GM12878 (cell line): ENCODE results near the gene REEP1.

Experiments used
- CEBPB ChIP-seq, 2 experiments: fragments of 150-350 bp in 1 of 2; IDR thresholded peaks; 2 replicates each; pipeline ENCODE4 v1.6.1; 2012 to 2014; ENCODE audit warnings: low read depth in 2 of 2, low read length in 2 of 2, borderline replicate concordance in 1 of 2, inconsistent platforms in 1 of 2
- JUND ChIP-seq: IDR thresholded peaks from 2 replicates; pipeline ENCODE4 v1.6.1; 2012; ENCODE audit warnings: low read depth, mild to moderate bottlenecking, low read length, improper control_type of control experiment, moderate library complexity
- POLR2A ChIP-seq: IDR thresholded peaks from 2 replicates; pipeline ENCODE4 v1.6.1; 2011; ENCODE audit warnings: low read depth, mild to moderate bottlenecking, low read length
- RCOR1 ChIP-seq: conservative IDR thresholded peaks from 2 replicates; pipeline ENCODE4 v1.6.1; 2012; ENCODE audit warnings: low read depth, low read length, improper control_type of control experiment
- SMC3 ChIP-seq: IDR thresholded peaks from 2 replicates; pipeline ENCODE4 v1.6.1; 2011; ENCODE audit warnings: low read length, improper control_type of control experiment, borderline replicate concordance
- WRNIP1 ChIP-seq: IDR thresholded peaks from 2 replicates; pipeline ENCODE4 v1.6.1; 2011; ENCODE audit warnings: low read depth, low read length, improper control_type of control experiment, borderline replicate concordance
- ZNF217 ChIP-seq: fragments of 450-650 bp; IDR thresholded peaks from 2 replicates; pipeline ENCODE4 v1.6.1; 2017; ENCODE audit warnings: antibody characterized with exemption, mild to moderate bottlenecking
- ZNF384 ChIP-seq: IDR thresholded peaks from 2 replicates; pipeline ENCODE4 v1.6.1; 2012; ENCODE audit warnings: low read depth, mild to moderate bottlenecking, low read length, improper control_type of control experiment, borderline replicate concordance
- TF ChIP-seq, protein P1 (sequence below): IDR thresholded peaks from 2 replicates; pipeline ENCODE4 v1.6.1; 2012; ENCODE audit warnings: low read depth, low read length, improper control_type of control experiment

DNA sequence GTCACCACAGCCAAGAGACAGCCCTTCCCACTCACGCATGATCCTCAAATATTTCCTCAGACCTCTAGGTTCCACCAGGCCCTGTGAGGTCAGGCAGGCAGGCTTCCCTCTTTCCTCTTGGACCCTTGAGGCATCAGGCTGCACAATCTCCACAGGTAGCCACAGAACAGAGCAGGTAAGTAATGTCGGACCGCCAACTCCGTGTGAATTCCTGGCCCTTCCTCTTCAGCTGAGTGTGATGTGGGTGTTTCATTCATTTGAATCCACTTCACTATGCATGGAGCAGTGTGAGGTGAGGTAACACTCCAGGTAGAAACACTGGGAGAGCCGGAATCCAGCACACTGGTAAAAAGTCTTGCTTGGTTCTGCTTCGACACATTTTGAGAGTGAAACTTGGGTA is 94.2 kb downstream of the REEP1 start:
- TF ChIP-seq POLR2A (no peak), ZNF384 (no peak), ZNF217 (no peak), RCOR1 (no peak), WRNIP1 (no peak), CEBPB (IDR thresholded peaks at IDR 0.05; ENCODE audit: borderline replicate concordance in 1 of 2, low read depth in 2 of 2, low read length in 2 of 2) (no peak), SMC3 (no peak), JUND (no peak)
- TF ChIP-seq, protein P1, sequence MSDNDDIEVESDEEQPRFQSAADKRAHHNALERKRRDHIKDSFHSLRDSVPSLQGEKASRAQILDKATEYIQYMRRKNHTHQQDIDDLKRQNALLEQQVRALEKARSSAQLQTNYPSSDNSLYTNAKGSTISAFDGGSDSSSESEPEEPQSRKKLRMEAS = no peak
